WTC11 (cell line): ENCODE data around the gene CERS2. TPM values are rescaled to one million over a fixed set of nuclear protein-coding genes. Genes with fewer than 3 reads are reported as not detected.

ENCODE experiments used
- ATAC-seq: fragments of 200-7000 bp; cut with Tn5 transposase; 2 replicates; pipeline ENCODE4 v1.10.0; 2021; ENCODE audit warnings: mild to moderate bottlenecking, moderate library complexity
- CTCF ChIA-PET: fragments of 300-600 bp; sonication (Branson Sonifier 250); formaldehyde crosslinking; loops from one replicate; lab custom pipeline; 2021; ENCODE audit warnings: antibody characterized with exemption; lab: Charles Lee
- POLR2A ChIA-PET: fragments of 350-600 bp; sonication (Branson Sonifier 250); formaldehyde crosslinking; loops from one replicate; lab custom pipeline; 2021; ENCODE audit warnings: antibody characterized with exemption; lab: Charles Lee
- DNase-seq: peaks from one replicate; pipeline ENCODE4 v3.0.0; 2021; ENCODE audit warnings: low spot score
- H3K27ac Mint-ChIP-seq: 2 replicates; pipeline ENCODE4 v1.8.0; 2021; ENCODE audit warnings: mixed read lengths
- H3K27me3 Mint-ChIP-seq: 2 replicates; pipeline ENCODE4 v1.8.0; 2021; ENCODE audit warnings: low read depth, mild to moderate bottlenecking, moderate library complexity, mixed read lengths
- H3K36me3 Mint-ChIP-seq: 2 replicates; pipeline ENCODE4 v1.8.0; 2021; ENCODE audit warnings: mixed read lengths
- H3K4me1 Mint-ChIP-seq: 2 replicates; pipeline ENCODE4 v1.8.0; 2022; ENCODE audit warnings: mixed read lengths
- H3K4me3 Mint-ChIP-seq: 2 replicates; pipeline ENCODE4 v1.8.0; 2021; ENCODE audit warnings: mild to moderate bottlenecking, moderate library complexity, mixed read lengths
- H3K9me3 Mint-ChIP-seq: 2 replicates; pipeline ENCODE4 v1.8.0; 2021; ENCODE audit warnings: mixed read lengths
- NFYB ChIP-seq: sonication (generic); formaldehyde crosslinking; conservative IDR thresholded peaks from 2 replicates; pipeline ENCODE4 v1.8.0; 2022; ENCODE audit warnings: low read depth, missing genetic modification reagents
- TEAD1 ChIP-seq: sonication (generic); formaldehyde crosslinking; IDR thresholded peaks from 2 replicates; pipeline ENCODE4 v1.8.0; 2022; ENCODE audit warnings: mild to moderate bottlenecking, missing genetic modification reagents
- TP53 ChIP-seq: sonication (generic); formaldehyde crosslinking; IDR thresholded peaks from 2 replicates; pipeline ENCODE4 v1.8.1; 2023; ENCODE audit warnings: mild to moderate bottlenecking, missing genetic modification reagents
- ZNF423 ChIP-seq: fragments of 250-450 bp; sonication (Bioruptor Pico); IDR thresholded peaks from 2 replicates; pipeline ENCODE4 v2.1.2; 2022; ENCODE audit warnings: mild to moderate bottlenecking, moderate library complexity
- total RNA-seq: library from RNA; stranded (reverse); gene quantifications from 3 replicates; pipeline ENCODE4 v1.2.3, GENCODE V29; 2021
- TF ChIP-seq, protein P1 (sequence below): fragments of 250-450 bp; sonication (Bioruptor Pico); conservative IDR thresholded peaks from 2 replicates; pipeline ENCODE4 v1.9.0; 2021; ENCODE audit warnings: mild to moderate bottlenecking
- TF ChIP-seq, protein P2 (sequence below): sonication (generic); formaldehyde crosslinking; IDR thresholded peaks from 2 replicates; pipeline ENCODE4 v1.8.0; 2022; ENCODE audit warnings: missing genetic modification reagents

CERS2 gene
- total RNA-seq, 1 experiment from 2014 or later = 182 TPM

DNA sequence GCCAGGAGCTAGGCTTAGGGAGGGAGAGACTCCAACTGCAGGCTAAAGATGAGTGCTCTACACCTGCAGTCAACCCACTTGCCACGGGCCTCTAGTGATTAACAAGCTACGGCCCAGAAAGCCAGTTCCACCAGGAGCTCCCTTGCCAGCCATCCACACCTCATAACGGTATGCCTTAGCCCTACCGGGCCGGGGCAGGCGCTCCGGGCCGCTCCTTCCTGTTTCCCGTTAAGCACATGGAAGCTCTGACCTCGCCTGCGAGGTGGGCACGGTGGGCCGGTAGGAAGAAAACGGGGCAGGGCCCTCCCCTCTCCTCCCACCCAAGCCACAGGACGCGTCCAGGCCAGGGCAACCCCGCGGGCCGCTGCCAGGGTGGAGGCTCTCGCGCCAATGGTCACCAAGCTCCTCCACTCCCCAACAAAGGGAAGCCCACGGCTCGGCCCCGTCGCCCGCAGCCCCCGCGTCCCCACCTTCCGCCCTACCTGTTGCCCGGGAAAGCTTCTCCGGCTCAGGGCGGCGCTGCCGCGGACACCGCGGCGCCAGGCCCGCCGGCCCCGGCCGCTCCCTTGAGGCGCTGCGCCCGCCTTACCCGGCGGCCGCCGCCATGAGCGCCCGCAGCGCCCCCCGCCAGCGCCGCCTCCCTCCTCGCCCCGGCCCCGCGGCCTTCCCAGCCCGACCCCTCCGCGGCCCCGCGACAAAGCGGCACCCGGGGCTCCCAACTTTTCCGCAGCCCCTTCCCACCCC lies 627 bp downstream of the CERS2 start (continued):
- TF ChIP-seq, protein P1, sequence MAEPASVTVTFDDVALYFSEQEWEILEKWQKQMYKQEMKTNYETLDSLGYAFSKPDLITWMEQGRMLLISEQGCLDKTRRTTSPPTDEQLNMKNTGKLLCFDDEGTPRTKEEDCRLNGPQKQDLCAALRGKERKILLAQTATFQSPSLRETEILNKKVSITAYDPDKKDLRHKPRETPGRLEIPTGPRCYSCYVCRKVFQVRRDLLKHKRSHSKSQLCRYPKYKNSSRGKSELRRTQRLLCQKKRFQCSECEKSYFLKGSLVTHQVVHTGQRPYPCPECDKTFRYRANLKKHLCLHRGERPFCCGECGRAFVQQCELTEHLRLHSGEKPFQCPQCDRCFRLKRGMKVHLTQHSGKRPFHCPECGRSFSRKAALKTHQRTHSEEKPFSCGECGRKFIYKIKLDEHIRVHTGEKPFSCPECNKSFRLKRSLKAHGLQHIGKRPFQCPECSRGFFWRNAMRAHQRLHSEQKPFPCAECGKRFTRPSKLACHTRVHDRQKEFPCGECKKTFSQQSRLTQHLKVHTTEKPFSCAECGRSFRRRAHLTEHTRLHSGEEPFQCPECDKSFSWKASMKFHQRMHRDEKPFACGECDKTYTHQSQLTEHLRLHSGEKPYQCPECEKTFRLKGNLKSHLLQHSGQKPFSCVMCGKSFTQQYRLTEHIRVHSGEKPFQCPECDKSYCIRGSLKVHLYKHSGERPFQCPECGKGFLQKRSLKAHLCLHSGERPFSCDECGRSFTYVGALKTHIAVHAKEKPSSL (CRISPR knock-in tag) = no peak

DNA sequence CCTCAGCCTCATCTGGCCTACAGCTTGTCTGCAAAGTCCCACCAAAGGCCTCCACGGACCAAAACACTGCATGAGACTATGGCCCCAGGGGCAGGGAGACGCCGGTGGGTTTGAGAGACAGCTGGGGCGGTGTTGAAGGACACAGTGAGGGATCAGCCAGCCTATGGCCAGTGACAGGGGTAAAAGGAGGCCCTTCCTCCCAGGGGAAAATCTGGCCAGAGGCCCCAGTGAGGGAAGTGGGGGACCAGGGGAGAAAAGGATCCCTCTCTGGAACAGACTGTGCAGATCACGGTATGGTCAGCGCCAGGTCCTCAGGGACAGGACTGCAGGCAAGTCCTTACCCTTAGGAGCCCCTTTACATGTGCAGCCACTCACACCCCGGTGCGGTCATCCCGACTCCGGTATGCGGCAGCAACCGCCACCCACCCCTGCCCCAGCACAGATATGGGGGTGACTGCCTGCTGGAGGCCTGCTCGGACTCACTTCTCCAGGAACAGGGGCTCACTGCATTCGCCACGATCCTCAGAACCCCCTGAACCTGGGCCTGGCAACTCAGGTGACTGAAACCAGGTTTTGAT lies 1.3 kb downstream of the CERS2 start:
- POLR2A ChIA-PET = interaction anchor here (0.8 to 1.3 kb wide), 2 partner anchors 276 to 344 kb away, joined by 4 read pairs; partner anchors contain the start of genes ENSA and GOLPH3L
- DNase-seq (no peak), ATAC-seq (no peak)
- TF ChIP-seq, protein P2, sequence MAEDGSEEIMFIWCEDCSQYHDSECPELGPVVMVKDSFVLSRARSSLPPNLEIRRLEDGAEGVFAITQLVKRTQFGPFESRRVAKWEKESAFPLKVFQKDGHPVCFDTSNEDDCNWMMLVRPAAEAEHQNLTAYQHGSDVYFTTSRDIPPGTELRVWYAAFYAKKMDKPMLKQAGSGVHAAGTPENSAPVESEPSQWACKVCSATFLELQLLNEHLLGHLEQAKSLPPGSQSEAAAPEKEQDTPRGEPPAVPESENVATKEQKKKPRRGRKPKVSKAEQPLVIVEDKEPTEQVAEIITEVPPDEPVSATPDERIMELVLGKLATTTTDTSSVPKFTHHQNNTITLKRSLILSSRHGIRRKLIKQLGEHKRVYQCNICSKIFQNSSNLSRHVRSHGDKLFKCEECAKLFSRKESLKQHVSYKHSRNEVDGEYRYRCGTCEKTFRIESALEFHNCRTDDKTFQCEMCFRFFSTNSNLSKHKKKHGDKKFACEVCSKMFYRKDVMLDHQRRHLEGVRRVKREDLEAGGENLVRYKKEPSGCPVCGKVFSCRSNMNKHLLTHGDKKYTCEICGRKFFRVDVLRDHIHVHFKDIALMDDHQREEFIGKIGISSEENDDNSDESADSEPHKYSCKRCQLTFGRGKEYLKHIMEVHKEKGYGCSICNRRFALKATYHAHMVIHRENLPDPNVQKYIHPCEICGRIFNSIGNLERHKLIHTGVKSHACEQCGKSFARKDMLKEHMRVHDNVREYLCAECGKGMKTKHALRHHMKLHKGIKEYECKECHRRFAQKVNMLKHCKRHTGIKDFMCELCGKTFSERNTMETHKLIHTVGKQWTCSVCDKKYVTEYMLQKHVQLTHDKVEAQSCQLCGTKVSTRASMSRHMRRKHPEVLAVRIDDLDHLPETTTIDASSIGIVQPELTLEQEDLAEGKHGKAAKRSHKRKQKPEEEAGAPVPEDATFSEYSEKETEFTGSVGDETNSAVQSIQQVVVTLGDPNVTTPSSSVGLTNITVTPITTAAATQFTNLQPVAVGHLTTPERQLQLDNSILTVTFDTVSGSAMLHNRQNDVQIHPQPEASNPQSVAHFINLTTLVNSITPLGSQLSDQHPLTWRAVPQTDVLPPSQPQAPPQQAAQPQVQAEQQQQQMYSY (CRISPR knock-in tag) = peak; percentile 16; the same call in 1 of the 2 replicates
- no peak for TF ChIP-seq TP53 (CRISPR knock-in tag)
- Mint-ChIP-seq H3K27me3 (peaks cover 3% of the 10 kb centered on the region; the same call in 1 of the 2 replicates), H3K4me1 (peaks cover 63% of the 10 kb centered on the region), H3K4me3 (peak overlapping the region; percentile 74), H3K9me3 (no peaks in the 10 kb centered on the region), H3K36me3 (peaks cover 6% of the 10 kb centered on the region), H3K27ac (peak overlapping the region; percentile 93)
- CTCF ChIA-PET = interaction anchor here (0.7 to 4.0 kb wide), 6 partner anchors 8 to 51 kb away, joined by 3 to 33 read pairs (median 5); partner anchors contain the start of genes ANXA9 and MINDY1

DNA sequence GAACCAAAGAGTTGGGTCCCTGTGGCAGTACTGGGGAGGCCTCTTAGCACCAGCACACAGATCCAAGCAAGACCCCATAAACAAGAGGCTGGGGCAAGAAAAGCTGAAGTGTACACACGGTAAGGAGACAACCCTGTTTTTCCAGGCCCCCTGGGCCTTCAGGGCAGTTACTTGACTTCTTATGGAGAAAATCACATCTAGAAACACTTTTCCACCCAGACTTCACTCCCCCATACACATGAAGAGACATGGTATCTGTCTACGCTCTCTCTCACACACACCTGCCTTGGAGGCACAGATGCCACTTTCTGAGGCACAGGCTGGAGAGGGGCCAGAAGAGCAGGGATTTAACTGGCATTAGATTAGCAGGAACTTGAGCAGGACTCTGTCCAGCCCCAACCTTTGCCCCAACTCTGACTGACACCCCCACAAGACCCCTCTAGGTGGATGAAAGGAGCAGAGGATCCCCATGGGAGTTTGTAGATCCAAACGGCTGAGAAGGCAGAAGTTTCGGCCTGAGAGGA lies 2.2 kb downstream of the CERS2 start:
- Mint-ChIP-seq H3K9me3 (no peaks in the 10 kb centered on the region), H3K4me1 (peaks cover 59% of the 10 kb centered on the region), H3K4me3 (peak overlapping the region; percentile 74), H3K27ac (peak overlapping the region; percentile 93), H3K36me3 (peaks cover 15% of the 10 kb centered on the region), H3K27me3 (peaks cover 3% of the 10 kb centered on the region; the same call in 1 of the 2 replicates)
- DNase-seq (no peak), ATAC-seq (no peak)
- POLR2A ChIA-PET = no interaction called here
- CTCF ChIA-PET = interaction anchor here (1.1 to 1.7 kb wide), 3 partner anchors 9 to 50 kb away, joined by 3 to 5 read pairs (median 5); no protein-coding TSS in a partner anchor
- TF ChIP-seq NFYB = no peak

DNA sequence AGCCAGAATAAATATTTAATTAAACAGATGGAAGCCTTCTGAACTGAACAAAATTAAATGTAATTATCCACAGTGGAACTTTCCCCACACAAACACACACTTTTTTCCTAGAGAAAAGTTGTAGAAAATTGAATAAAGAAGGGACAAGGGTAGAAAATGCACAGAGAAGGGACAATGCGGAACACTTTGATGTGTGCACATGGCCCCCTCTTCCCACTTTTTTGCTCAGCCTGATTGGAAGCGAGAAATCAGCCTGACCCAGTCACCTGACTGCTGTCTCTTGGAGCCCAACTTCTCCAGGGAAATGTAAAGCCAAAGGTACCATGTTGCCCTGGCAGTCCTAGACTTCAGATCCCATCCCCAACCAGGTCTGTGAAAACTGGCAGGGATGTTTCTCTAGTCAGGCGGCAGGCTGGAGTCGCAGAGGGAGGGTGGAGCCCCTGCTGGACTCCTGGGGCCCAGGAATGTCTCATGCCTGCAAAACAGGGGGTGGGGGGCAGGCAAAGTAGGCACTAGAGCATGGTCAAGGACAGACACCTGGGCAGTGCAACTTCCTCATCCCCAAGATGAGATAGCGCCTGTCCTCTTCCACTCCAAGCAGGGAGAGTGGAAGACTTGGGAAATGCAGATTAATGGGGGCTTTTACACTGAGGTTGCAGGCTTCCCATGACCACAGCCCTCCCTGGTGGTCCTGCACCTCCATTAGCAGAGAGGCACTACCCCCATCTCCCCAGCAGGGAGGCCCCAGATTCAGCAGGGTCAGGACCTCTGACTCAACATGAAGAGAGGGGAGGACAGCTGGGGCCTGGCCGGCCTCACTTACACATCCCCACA lies 2.8 kb downstream of the CERS2 start:
- Mint-ChIP-seq H3K27ac (peak overlapping the region; percentile 93), H3K36me3 (peaks cover 22% of the 10 kb centered on the region), H3K9me3 (no peaks in the 10 kb centered on the region), H3K4me1 (peaks cover 52% of the 10 kb centered on the region), H3K27me3 (peaks cover 3% of the 10 kb centered on the region; the same call in 1 of the 2 replicates), H3K4me3 (peak overlapping the region; percentile 74)
- CTCF ChIA-PET = interaction anchor here (0.5 to 1.5 kb wide), 6 partner anchors 9 to 80 kb away, joined by 3 to 16 read pairs (median 5); partner anchors contain the start of gene ANXA9
- TF ChIP-seq NFYB = no peak
- TF ChIP-seq ZNF423 (CRISPR knock-in tag) = peak; percentile 82; the same call in 1 of the 2 replicates
- 0 out of 2 replicates have a peak, but pooled peaks have one; percentile 69 for TF ChIP-seq TEAD1 (CRISPR knock-in tag)
- ATAC-seq (peak; percentile 14), DNase-seq (peak; percentile 50)
- POLR2A ChIA-PET = interaction anchor here (0.7 to 1.0 kb wide), 2 partner anchors 34 to 342 kb away, joined by 4 to 6 read pairs; partner anchors contain the start of genes ENSA and MINDY1
